Tibial artery (tissue), 4 donors: ENCODE measurements around the gene KIFBP.

ENCODE experiments used
- DNase-seq, 2 donors: peaks; one replicate each; pipeline ENCODE4 v3.0.0-alpha.2; 2019
- H3K27ac ChIP-seq, 2 donors: fragments of 200-600 bp; sonication (generic) in 1 of 2; 1 replicate in 1 of 2; 2 replicates in 1 of 2; pipeline ENCODE4 v1.5.1; 2018 to 2019; ENCODE audit warnings: mild to moderate bottlenecking in 1 of 2
- H3K27me3 ChIP-seq, 2 donors: fragments of 200-600 bp; sonication (generic) in 1 of 2; one replicate each; pipeline versions ENCODE4 v1.5.1 to v1.6.0; 2016 to 2019
- H3K36me3 ChIP-seq, 3 donors: fragments of 200-600 bp; sonication (generic) in 2 of 3; one replicate each; pipeline ENCODE4 v1.5.1; 2016 to 2019; ENCODE audit warnings: mild to moderate bottlenecking in 2 of 3
- H3K4me1 ChIP-seq, 4 donors: fragments of 200-600 bp; sonication (generic) in 2 of 4; 1 replicate in 3 of 4; 2 replicates in 1 of 4; pipeline ENCODE4 v1.5.1; 2016 to 2019
- H3K4me3 ChIP-seq, 2 donors: fragments of 200-600 bp; sonication (generic) in 1 of 2; 1 replicate in 1 of 2; 2 replicates in 1 of 2; pipeline ENCODE4 v1.5.1; 2018 to 2019; ENCODE audit warnings: mild to moderate bottlenecking in 2 of 2
- H3K9me3 ChIP-seq, 3 donors: fragments of 200-600 bp; sonication (generic) in 1 of 3; one replicate each; pipeline ENCODE4 v1.5.1; 2016 to 2019
- CTCF ChIP-seq, 2 experiments: fragments of 200-600 bp in 1 of 2; fragments of 450-650 bp in 1 of 2; IDR thresholded peaks; one replicate each; pipeline ENCODE4 v1.5.1; 2017 to 2019; ENCODE audit warnings: antibody characterized with exemption in 2 of 2, mild to moderate bottlenecking in 1 of 2, moderate library complexity in 1 of 2
- intact Hi-C: fragments of 100-400 bp; cut with DNase I; formaldehyde crosslinking; loops from one replicate; pipeline ENCODE4 v1.15.0; 2023; ENCODE audit warnings: low total_unique reads

KIFBP gene

GRCh38 chr10:69042838-69043237 is 54.2 kb downstream of the KIFBP start:
- H3K27me3 ChIP-seq: no peaks in the 10 kb centered on the region
- no peak overlapping the region for H3K27ac ChIP-seq
- TF ChIP-seq CTCF (IDR thresholded peaks at IDR 0.05): no peak
- DNase-seq: no peak
- H3K9me3 ChIP-seq: no peaks in the 10 kb centered on the region
- no peaks in the 10 kb centered on the region for H3K36me3 ChIP-seq
- intact Hi-C loops: no loop called here
- peaks cover 0 to 14% (median 0%) of the 10 kb centered on the region in 4 donors for H3K4me1 ChIP-seq
- no peak overlapping the region for H3K4me3 ChIP-seq

GRCh38 chr10:69043931-69044531 is 55.4 kb downstream of the KIFBP start:
- Histone ChIP-seq H3K36me3 (no peaks in the 10 kb centered on the region), H3K4me1 (peaks cover 0 to 5% (median 0%) of the 10 kb centered on the region in 4 donors), H3K4me3 (no peak overlapping the region), H3K27me3 (no peaks in the 10 kb centered on the region), H3K27ac (no peak overlapping the region), H3K9me3 (no peaks in the 10 kb centered on the region)
- DNase-seq: no peak
- intact Hi-C loops: no loop called here
- TF ChIP-seq CTCF (IDR thresholded peaks at IDR 0.05): no peak

- intact Hi-C loops: no loop called here
- no peak for DNase-seq
- Histone ChIP-seq H3K4me3 (no peak overlapping the region), H3K4me1 (no peaks in the 10 kb centered on the region), H3K9me3 (no peaks in the 10 kb centered on the region), H3K27me3 (no peaks in the 10 kb centered on the region), H3K27ac (no peak overlapping the region), H3K36me3 (no peaks in the 10 kb centered on the region)
- TF ChIP-seq CTCF (IDR thresholded peaks at IDR 0.05): no peak
These were observed 55.9 kb downstream of the KIFBP start for GRCh38 chr10:69044546-69044945.

GRCh38 chr10:69045441-69046300 is 57.1 kb downstream of the KIFBP start:
- Histone ChIP-seq H3K27ac (no peak overlapping the region), H3K27me3 (no peaks in the 10 kb centered on the region), H3K9me3 (no peaks in the 10 kb centered on the region), H3K4me3 (no peak overlapping the region), H3K36me3 (no peaks in the 10 kb centered on the region), H3K4me1 (no peaks in the 10 kb centered on the region)
- no peak for TF ChIP-seq CTCF (IDR thresholded peaks at IDR 0.05)
- intact Hi-C loops: no loop called here
- no peak for DNase-seq

- H3K36me3 ChIP-seq: no peaks in the 10 kb centered on the region
- H3K4me1 ChIP-seq: no peaks in the 10 kb centered on the region
- no peak for DNase-seq
- no peak overlapping the region for H3K4me3 ChIP-seq
- no peaks in the 10 kb centered on the region for H3K9me3 ChIP-seq
- no peak overlapping the region for H3K27ac ChIP-seq
- intact Hi-C loops: no loop called here
- TF ChIP-seq CTCF (IDR thresholded peaks at IDR 0.05): no peak
- no peaks in the 10 kb centered on the region for H3K27me3 ChIP-seq
These were observed 58.7 kb downstream of the KIFBP start for GRCh38 chr10:69047111-69047832.
